Keratinocyte (primary cell): Measurements from ENCODE around the gene SRGAP3. TPM values are rescaled to one million over a fixed set of nuclear protein-coding genes. Genes with fewer than 3 reads are reported as not detected.

Source experiments
- DNase-seq: peaks from one replicate; pipeline ENCODE4 v3.0.0-alpha.2; 2011; ENCODE audit warnings: low read depth, missing footprints, low spot score
- FAIRE-seq: peaks from 2 replicates; lab custom pipeline; 2011; peaks lifted over from hg19 to GRCh38; lab: Jason Lieb, UNC
- H2AFZ ChIP-seq: 2 replicates; pipeline ENCODE4 v1.6.0; 2012; ENCODE audit warnings: low read length, control low read depth, inconsistent platforms; ENCODE audit not compliant: control insufficient read depth
- H3K27ac ChIP-seq: 2 replicates; pipeline ENCODE4 v1.5.1; 2011; ENCODE audit warnings: low read length; ENCODE audit not compliant: control insufficient read depth, insufficient read depth
- H3K27me3 ChIP-seq: 3 replicates; pipeline ENCODE4 v1.6.0; 2011; ENCODE audit warnings: low read length; ENCODE audit not compliant: control insufficient read depth, insufficient read depth; ENCODE audit errors: extremely low read depth
- H3K36me3 ChIP-seq, 2 experiments: 2 replicates in 1 of 2; 3 replicates in 1 of 2; pipeline ENCODE4 v1.5.1; 2011; ENCODE audit warnings: low read length in 2 of 2, mild to moderate bottlenecking in 1 of 2; ENCODE audit not compliant: control insufficient read depth in 2 of 2, insufficient read depth in 2 of 2; ENCODE audit errors: extremely low read depth in 1 of 2
- H3K4me1 ChIP-seq: 3 replicates; pipeline ENCODE4 v1.5.1; 2011; ENCODE audit warnings: low read length; ENCODE audit not compliant: control insufficient read depth, insufficient read depth; ENCODE audit errors: extremely low read depth
- H3K4me2 ChIP-seq: 3 replicates; pipeline ENCODE4 v1.6.0; 2011; ENCODE audit warnings: low read depth, low read length; ENCODE audit not compliant: control insufficient read depth, insufficient read depth; ENCODE audit errors: extremely low read depth
- H3K4me3 ChIP-seq, 3 experiments: fragments of 200-600 bp in 1 of 3; sonication (generic) in 1 of 3; 2 replicates in 2 of 3; 3 replicates in 1 of 3; pipeline ENCODE4 v1.5.1; 2011 to 2016; ENCODE audit warnings: low read length in 3 of 3, mild to moderate bottlenecking in 3 of 3, control low read depth in 2 of 3, inconsistent platforms in 1 of 3, low read depth in 1 of 3, mixed read lengths in 1 of 3, mixed run types in 1 of 3, moderate library complexity in 1 of 3; ENCODE audit not compliant: control insufficient read depth in 2 of 3, insufficient read depth in 2 of 3; ENCODE audit errors: extremely low read depth in 1 of 3
- H3K79me2 ChIP-seq: 2 replicates; pipeline ENCODE4 v1.6.0; 2012; ENCODE audit warnings: low read length; ENCODE audit not compliant: control insufficient read depth, insufficient read depth
- H3K9ac ChIP-seq: 3 replicates; pipeline ENCODE4 v1.6.0; 2011; ENCODE audit warnings: low read length; ENCODE audit not compliant: control insufficient read depth, insufficient read depth; ENCODE audit errors: extremely low read depth
- H3K9me1 ChIP-seq: 3 replicates; pipeline ENCODE4 v1.6.0; 2011; ENCODE audit warnings: low read length; ENCODE audit not compliant: control insufficient read depth, insufficient read depth; ENCODE audit errors: extremely low read depth
- H3K9me3 ChIP-seq: 2 replicates; pipeline ENCODE4 v1.5.1; 2012; ENCODE audit warnings: low read depth, low read length; ENCODE audit not compliant: control insufficient read depth
- H4K20me1 ChIP-seq: 3 replicates; pipeline ENCODE4 v1.6.0; 2011; ENCODE audit warnings: low read length; ENCODE audit not compliant: control insufficient read depth, insufficient read depth; ENCODE audit errors: extremely low read depth
- CTCF ChIP-seq, 3 experiments: IDR thresholded peaks in 1 of 3; conservative IDR thresholded peaks in 1 of 3; optimal IDR thresholded peaks in 1 of 3; 2 replicates in 2 of 3; 3 replicates in 1 of 3; pipeline versions ENCODE3 to v1.5.1; 2011; ENCODE audit warnings: low read length in 3 of 3, mild to moderate bottlenecking in 3 of 3, moderate library complexity in 2 of 3, control low read depth in 1 of 3, inconsistent platforms in 1 of 3; ENCODE audit not compliant: insufficient read depth in 2 of 3; ENCODE audit errors: extremely low read depth in 1 of 3
- EZH2 ChIP-seq: IDR thresholded peaks from one replicate; pipeline ENCODE4 v1.6.1; 2012; ENCODE audit warnings: inconsistent platforms, mild to moderate bottlenecking, low read length, moderate library complexity
- dilution Hi-C: fragments of 300-500 bp; cut with MboI; formaldehyde crosslinking; loops from one replicate; pipeline ENCODE4 v1.7.0; 2020; ENCODE audit warnings: low sequenced_read_pairs; ENCODE audit not compliant: extremely low pct_ligation_motif_present
- polyA plus RNA-seq, 5 experiments: library from polyadenylated mRNA; depleted of rRNA in 3 of 5; stranded (reverse) in 3 of 5; stranded (forward) in 1 of 5; unstranded in 1 of 5; fragments of >200 nt; gene quantifications; 1 replicate in 1 of 5; 2 replicates in 3 of 5; 3 replicates in 1 of 5; pipeline versions ENCODE4 v1.2.1 to v1.2.3, GENCODE V29; 2011 to 2012; ENCODE audit warnings: missing spikeins in 2 of 5, low read depth in 1 of 5, low replicate concordance in 1 of 5

Gene SRGAP3
- polyA plus RNA-seq, 1 donor (not counting 4 experiments of a cell fraction or from before 2014, with no cell fraction given) = 7.2 TPM

GRCh38 chr3:8975081-8976020 is 274.1 kb downstream of the SRGAP3 start:
- Histone ChIP-seq H3K79me2 (no peaks in the 10 kb centered on the region), H3K9me3 (no peaks in the 10 kb centered on the region), H3K4me3 (no peak overlapping the region), H3K4me1 (no peaks in the 10 kb centered on the region), H2AFZ (no peak overlapping the region), H3K9me1 (no peaks in the 10 kb centered on the region), H3K27me3 (no peaks in the 10 kb centered on the region), H3K9ac (no peak overlapping the region), H3K36me3 (no peaks in the 10 kb centered on the region), H4K20me1 (no peaks in the 10 kb centered on the region), H3K27ac (no peak overlapping the region), H3K4me2 (no peak overlapping the region)
- DNase-seq (no peak), FAIRE-seq (no peak)
- dilution Hi-C loops = loop anchor here (25.0 kb wide), 1 partner anchor 337 kb away; no protein-coding TSS in a partner anchor
- no peak for TF ChIP-seq CTCF (optimal IDR thresholded peaks at IDR 0.05 in 1 of 3, IDR thresholded peaks at IDR 0.05 in 1 of 3, conservative IDR thresholded peaks at IDR 0.05 in 1 of 3; ENCODE audit: extremely low read depth in 1 of 3, insufficient read depth in 2 of 3, low read length in 3 of 3)
- no peak for TF ChIP-seq EZH2

- TF ChIP-seq CTCF (optimal IDR thresholded peaks at IDR 0.05 in 1 of 3, IDR thresholded peaks at IDR 0.05 in 1 of 3, conservative IDR thresholded peaks at IDR 0.05 in 1 of 3; ENCODE audit: extremely low read depth in 1 of 3, insufficient read depth in 2 of 3, low read length in 3 of 3) (no peak), EZH2 (no peak)
- Histone ChIP-seq H3K27ac (no peak overlapping the region), H3K36me3 (no peaks in the 10 kb centered on the region), H3K9ac (no peak overlapping the region), H3K9me3 (no peaks in the 10 kb centered on the region), H3K4me2 (no peak overlapping the region), H3K27me3 (no peaks in the 10 kb centered on the region), H4K20me1 (no peaks in the 10 kb centered on the region), H3K4me1 (no peaks in the 10 kb centered on the region), H3K4me3 (no peak overlapping the region), H3K9me1 (no peaks in the 10 kb centered on the region), H3K79me2 (no peaks in the 10 kb centered on the region), H2AFZ (no peak overlapping the region)
- dilution Hi-C loops = no loop called here
- FAIRE-seq (no peak), DNase-seq (no peak)
Observed at GRCh38 chr3:8974458-8974857, 275.0 kb downstream of the SRGAP3 start.
